Pons (tissue), 1 donor: ENCODE data around the gene LTN1.
A peak's percentile ranks its signal among the peaks of the same experiment; 100 is the strongest.
"Not testable (repeated sequence)": the region's sequence is repeated elsewhere in the genome, so short reads cannot be mapped to it uniquely, and the experiment has no call there.

Experiments used
- DNase-seq: peaks from one replicate; pipeline ENCODE4 v3.0.0-alpha.2; 2016; ENCODE audit warnings: low spot score

Gene LTN1

GRCh38 chr21:28931708-28932372 is 60.8 kb downstream of the LTN1 start:
- DNase-seq: not testable (repeated sequence)

DNA sequence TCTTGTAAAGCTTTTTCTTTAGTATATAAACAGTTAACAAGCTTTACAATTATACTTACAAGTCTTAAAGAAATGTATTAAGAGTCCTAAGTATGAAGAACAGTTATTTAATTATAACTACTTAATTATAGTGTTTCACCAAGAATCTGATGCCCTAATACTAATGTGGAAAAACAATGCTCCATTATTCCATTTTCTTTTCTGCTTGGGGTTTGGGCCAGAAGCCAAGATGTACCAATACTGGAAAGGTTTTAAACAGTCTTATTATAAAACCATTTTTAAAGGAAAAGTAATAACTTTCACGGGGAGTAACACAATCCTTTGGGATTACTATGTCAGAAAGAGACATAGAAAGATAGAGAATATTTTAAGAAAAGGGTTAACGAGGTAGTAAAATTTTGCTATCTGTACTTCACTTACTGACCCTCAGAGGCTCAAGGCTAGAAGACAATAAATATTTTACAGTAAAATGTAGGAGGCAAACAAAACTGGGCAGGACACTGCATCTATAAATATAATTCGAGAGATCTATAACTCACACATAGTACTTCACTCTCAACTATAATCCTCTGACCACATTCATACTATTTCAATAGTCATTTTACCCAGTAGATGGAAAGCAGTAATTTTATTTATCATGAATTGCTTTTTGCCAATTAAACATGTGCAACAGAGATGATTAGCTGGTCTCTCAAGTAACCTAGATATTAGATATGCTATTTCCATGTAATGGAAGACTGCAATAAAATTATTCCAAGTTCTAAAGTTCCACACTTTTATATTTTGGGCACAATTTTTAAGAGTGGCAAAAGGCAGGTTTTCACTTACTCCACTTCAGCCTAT is 63.9 kb downstream of the LTN1 start:
- DNase-seq: peak; percentile 48

GRCh38 chr21:28927130-28927529 is 65.5 kb downstream of the LTN1 start:
- DNase-seq: no peak

GRCh38 chr21:28923439-28923975 is 69.2 kb downstream of the LTN1 start:
- DNase-seq: no peak

DNA sequence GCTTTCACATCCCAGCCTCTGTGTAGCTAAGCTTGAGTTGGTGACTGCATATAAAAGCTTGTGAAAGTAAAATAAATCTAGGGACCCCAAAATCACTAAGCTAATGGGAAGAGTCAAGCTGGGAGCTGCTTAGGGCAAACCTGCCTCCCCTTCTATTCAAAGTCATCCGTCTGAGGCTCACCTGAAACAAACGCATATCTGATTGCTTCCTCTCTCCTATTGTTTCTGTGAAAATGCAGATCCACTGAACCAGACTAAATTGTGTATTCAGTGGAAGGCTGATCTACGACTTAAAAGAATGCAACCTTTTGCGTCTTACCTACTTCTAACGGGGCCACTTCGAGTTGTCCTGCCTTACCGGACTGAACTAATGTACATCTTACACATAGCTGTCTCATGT is 70.3 kb downstream of the LTN1 start:
- DNase-seq: no peak

- DNase-seq: no peak
These were observed 76.4 kb downstream of the LTN1 start for GRCh38 chr21:28916150-28916893.

DNA sequence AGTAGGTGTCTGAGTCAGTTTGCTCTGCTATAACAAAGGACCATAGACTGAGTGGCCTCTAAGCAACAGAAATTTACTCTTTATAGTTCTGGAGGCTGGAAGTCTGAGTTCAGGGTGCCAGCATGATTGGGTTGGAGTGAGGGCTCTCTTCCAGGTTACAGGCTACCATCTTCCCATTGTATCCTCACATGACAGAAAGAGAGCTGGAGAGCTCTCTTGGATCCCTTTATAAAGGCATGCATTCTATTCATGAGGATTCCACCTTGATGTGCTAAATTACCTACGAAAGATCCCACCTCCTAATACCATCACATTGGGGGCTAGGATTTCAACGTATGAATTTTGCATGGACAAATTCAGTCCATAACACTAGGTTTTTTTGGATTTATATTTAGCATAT is 79.6 kb downstream of the LTN1 start:
- DNase-seq: no peak

DNA sequence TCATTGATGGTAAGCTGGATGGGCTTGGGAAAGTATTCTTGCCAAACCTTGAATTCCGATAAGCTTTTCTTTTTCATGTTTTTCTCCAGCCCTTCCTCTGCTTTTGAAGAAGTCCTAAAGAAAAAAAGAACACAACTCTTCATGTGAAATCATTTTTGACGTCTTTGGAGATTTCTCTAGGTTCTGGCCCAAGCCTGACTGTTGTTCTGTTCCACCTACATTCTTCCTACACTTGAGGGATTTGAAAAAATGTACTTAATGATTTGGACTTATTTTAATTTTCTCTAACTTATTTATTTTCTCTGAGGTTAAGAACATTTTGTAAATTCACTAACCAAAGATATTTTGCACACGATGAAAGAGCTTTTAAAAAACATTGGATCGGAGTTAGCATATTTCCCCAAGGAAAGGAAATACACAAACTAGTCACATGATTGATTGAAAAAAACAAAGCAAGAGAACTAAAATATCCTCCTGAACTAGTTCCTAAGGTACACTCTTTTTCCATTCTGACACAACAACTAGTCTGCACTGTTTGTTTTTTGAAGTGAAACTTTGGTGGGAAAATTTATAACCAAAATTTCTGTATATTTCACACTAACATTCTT is 82.3 kb downstream of the LTN1 start:
- no peak for DNase-seq

DNA sequence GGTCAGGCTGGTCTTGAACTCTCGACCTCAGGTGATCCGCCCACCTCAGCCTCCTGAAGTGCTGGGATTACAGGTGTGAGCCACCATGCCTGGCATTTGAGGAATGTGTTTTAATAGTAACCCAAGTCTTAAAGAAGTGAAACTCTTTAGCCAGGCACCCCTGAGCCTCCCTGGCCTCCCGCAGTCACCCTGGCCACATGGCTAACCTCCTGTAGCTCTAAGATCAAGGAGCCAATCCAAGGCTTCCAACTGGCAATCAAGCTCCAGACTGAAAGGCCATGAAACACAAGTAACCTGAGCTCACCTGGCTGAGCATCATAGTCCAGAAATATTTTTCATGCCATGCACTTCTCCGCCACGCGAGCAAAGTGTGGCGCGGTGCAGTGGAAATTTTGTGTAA is 84.3 kb downstream of the LTN1 start:
- no peak for DNase-seq

DNA sequence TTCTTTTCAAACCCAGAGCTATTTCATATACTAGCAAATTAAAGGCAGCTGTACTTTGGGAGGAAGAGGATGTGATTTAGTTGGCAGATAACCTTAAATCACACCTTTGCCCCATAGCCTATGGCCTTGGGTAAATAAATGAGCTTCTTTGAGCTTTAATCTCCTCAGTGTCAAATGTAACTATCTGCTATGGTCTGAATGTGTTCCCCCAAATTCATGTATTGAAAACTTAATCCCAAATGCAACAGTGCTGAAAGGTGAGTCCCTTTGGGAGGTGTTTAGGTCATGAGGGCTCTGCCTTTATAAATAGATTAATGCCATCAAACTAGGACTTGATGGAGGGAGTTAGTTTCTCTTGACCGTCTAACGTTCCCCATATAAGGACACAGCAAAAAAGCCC is 85.8 kb downstream of the LTN1 start:
- no peak for DNase-seq

DNA sequence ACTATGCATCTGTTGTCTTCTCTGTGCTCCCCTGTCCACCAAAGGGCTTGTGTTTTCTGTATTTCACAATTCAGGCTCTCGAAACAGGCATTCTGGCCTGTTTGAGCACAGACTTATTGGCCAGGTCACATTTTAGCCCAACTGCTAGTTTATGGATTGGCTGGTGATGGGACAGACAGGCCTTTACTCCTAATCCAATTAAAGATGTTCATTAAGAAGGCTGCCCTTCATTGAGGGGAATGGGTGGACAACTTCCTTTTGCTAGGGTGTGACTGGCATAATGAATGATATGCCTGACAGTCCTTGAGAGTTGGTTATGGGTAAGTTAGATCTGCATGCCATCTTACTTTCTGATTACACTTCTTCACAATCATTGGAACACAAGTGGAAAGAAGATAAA is 86.4 kb downstream of the LTN1 start:
- no peak for DNase-seq

DNA sequence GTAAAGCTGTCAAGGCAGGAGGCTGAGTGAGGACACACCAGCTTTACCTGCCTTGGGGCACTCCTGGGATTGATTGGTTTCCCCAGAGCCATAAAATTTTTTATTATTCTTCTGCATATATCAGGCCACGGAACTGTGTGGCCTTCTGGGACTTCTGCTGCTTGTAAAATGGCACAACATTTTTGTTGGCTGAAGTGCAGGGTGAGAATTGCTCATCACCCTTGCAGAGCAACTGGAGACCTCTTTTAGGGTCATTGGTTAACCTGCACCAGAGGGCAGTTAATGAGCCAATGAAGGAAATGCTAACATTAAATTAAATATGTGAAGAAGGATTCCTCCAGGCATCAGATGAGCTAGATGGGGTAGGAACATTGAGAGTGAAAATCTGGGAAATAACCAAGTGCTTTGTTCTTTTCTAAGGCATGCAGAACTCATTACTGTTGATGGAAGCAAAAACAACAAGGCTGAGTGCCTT is 87.7 kb downstream of the LTN1 start:
- DNase-seq: no peak

- DNase-seq: no peak
These were observed 89.2 kb downstream of the LTN1 start for GRCh38 chr21:28903448-28903847.

DNA sequence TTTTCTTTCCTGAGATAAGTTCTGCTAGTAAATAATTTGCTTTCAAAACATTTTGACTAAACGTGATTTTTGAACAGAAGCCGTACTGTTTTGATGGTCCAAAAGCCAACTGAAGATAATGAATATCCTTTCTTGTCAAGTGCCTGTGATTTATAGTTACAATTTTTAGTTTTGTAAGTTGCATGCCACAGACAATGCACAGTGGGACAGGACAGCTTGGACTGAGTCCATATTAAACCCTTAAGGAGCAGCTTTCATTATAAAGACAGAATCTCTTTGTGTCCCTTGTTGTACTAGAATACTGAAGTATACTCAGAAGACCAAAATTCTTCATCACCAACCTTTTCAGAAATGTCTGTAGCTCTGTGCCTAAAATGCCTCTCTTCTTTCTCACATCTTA is 92.2 kb downstream of the LTN1 start:
- no peak for DNase-seq

DNA sequence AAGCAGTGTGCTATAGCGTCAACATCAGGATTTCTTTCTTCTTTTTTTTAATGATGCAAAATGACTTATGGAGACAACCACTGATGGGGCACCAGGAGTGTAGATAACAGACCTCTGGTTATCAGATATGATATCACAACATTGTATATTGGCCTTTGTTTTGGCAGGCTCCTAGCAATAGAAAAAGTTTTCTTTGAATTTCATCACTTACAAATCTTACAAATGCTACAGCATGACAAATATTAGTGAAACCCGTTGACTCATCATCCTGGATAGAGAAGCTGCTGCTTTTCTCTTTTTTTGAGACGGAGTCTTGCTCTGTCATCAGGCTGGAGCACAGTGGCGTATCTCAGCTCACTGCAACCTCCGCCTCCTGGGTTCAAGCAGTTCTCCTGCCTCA is 92.9 kb downstream of the LTN1 start:
- DNase-seq: no peak

- DNase-seq: no peak
These were observed 93.5 kb downstream of the LTN1 start for GRCh38 chr21:28899220-28899619.

DNA sequence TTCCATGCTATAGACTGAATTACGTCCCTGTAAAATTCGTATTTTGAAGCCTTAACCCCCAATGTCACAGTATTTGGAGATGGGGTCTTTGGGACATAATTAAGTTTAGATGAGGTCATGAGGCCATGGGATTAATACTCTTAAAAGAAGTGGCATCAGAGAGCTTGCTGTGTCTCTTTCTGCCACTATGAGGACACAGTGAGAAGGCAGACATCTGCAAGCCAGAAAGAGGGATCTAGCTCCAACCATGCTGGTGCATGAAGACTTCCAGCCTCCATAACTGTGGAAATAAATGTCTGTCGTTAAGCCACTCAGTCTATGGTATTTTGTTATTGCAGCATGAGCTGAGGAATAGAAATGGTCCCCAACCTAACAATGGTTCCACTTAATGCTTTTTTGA is 99.0 kb downstream of the LTN1 start:
- no peak for DNase-seq

DNA sequence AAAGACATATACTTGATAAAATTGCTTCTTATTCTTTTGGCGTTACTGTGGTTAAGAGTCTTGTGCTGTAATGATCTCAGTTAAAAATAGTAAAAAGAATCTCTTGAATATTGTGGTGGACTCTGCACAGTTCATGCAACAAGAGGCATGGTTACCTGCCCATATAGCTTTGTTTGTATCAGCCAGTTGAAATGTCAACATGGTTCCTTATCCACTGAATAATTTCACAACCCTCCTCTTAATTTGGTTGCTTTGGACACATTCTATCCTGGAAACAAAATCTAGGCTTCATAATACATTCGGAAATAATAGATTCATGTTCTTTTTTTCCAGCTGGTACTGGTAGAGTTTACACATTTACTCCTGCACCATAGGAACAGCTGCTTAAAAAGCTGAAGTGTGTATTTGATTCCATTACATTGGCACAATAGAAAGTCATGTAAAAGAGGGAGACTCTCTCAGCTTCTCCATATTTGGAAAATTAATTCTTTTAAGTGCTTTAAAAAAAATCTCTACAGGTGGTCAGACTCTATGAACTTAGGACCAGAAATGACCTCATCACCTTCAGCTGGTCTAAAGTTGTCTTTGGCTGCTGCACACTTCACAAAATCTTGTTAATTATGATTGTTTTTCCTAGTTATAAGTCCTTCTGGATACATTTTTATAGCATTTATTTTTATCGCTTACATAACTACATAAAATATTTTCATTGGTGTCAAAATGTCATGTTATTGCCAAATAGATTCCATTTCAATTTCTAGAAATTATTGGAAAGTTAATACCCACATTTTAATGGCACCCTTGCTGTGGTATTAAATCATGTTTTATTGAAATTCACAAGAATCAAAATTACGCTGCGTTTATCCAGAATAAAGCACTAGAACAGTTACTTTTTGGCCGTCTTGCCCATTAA is 100.2 kb downstream of the LTN1 start:
- no peak for DNase-seq

- peak; percentile 26 for DNase-seq
These were observed 106.9 kb downstream of the LTN1 start for GRCh38 chr21:28885853-28886177.

- peak; percentile 90 for DNase-seq
These were observed 107.5 kb downstream of the LTN1 start for GRCh38 chr21:28884976-28885852.
